ENCODE data around the gene TBCE. TPM values are rescaled to one million over a fixed set of nuclear protein-coding genes. Genes with fewer than 3 reads are reported as not detected.

TBCE gene
- total RNA-seq, 1 experiment from 2014 or later, result 41.0 TPM

DNA sequence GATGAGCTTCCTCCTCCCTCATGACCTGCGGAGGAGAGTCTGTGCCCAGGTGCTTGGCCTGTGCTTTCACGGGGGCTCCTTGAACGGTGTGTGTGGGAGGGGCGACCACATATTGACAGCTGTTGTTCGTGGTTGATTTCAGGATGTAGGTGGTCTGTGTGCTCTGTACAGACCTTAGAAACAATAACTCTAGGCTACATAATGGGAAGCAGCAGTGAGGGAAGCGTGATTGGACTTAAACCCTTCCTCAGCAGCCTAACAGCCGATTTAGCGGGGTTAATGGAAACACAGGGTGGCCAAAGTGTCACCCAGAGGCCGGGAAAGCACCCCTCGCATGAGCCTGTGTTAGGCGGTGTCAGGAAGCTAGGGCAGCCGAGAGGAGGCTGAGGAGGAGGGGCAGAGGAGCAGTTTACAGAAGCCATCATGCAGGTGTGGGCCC, 56.0 kb downstream of the TBCE start:
- Histone ChIP-seq H3K9ac (ENCODE audit: low read length) (no peak overlapping the region), H3K4me2 (ENCODE audit: low read length) (no peak overlapping the region), H3K9me3 (ENCODE audit: low read length) (no peaks in the 10 kb centered on the region), H3K27ac (ENCODE audit: low read length) (no peak overlapping the region), H2AFZ (ENCODE audit: low read length) (no peak overlapping the region), H3K79me2 (ENCODE audit: low read length) (no peaks in the 10 kb centered on the region), H3K4me3 (ENCODE audit: low read length) (no peak overlapping the region), H3K9me2 (replicated peaks; ENCODE audit: low read length) (no peaks in the 10 kb centered on the region), H4K20me1 (ENCODE audit: low read length) (no peaks in the 10 kb centered on the region), H3K4me1 (ENCODE audit: insufficient read depth, low read length) (no peaks in the 10 kb centered on the region), H3K36me3 (ENCODE audit: low read depth, low read length) (no peaks in the 10 kb centered on the region; the same call in 1 of the 2 replicates), H3K27me3 (ENCODE audit: low read length) (no peaks in the 10 kb centered on the region), H3F3A (ENCODE audit: low read length, unreplicated experiment) (no peaks in the 10 kb centered on the region)
- CTCF ChIA-PET, result no interaction called here
- intact Hi-C loops (cut with micrococcal nuclease), result no loop called here
- DNase-seq (no peak), ATAC-seq (no peak)
- TF ChIP-seq EZH2phosphoT487 (IDR thresholded peaks at IDR 0.05; ENCODE audit: borderline replicate concordance, low read length), result no peak
- no peak for TF ChIP-seq EZH2 (IDR thresholded peaks at IDR 0.05; ENCODE audit: low read length, unreplicated experiment)
- TF ChIP-seq, protein P1, sequence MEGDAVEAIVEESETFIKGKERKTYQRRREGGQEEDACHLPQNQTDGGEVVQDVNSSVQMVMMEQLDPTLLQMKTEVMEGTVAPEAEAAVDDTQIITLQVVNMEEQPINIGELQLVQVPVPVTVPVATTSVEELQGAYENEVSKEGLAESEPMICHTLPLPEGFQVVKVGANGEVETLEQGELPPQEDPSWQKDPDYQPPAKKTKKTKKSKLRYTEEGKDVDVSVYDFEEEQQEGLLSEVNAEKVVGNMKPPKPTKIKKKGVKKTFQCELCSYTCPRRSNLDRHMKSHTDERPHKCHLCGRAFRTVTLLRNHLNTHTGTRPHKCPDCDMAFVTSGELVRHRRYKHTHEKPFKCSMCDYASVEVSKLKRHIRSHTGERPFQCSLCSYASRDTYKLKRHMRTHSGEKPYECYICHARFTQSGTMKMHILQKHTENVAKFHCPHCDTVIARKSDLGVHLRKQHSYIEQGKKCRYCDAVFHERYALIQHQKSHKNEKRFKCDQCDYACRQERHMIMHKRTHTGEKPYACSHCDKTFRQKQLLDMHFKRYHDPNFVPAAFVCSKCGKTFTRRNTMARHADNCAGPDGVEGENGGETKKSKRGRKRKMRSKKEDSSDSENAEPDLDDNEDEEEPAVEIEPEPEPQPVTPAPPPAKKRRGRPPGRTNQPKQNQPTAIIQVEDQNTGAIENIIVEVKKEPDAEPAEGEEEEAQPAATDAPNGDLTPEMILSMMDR (conservative IDR thresholded peaks at IDR 0.05; ENCODE audit: low read depth, low read length), result no peak
- POLR2A ChIA-PET (ENCODE audit: unreplicated experiment), result no interaction called here
- no TSS peak for BruUV-seq (replicated peaks)

DNA sequence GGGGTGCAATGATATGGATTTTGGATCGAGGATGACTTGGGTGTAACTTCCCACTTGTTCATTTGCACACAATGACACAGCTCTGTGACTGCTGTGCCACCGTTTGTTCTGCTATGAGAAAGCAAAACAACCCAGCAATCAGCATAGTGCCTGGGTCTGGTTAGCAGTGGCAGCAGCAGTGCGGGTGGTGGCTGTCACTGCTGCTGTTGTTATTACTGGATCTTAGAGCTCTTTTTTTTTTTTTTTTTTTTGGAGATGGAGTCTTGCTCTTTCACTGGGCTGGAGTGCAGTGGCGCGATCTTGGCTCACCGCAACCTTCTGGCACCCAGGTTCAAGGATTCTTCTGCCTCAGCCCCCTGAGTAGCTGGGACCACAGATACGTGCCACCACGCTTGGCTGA, 56.9 kb downstream of the TBCE start:
- H3F3A ChIP-seq (ENCODE audit: low read length, unreplicated experiment), result no peaks in the 10 kb centered on the region
- H3K4me2 ChIP-seq (ENCODE audit: low read length), result no peak overlapping the region
- H3K9me2 ChIP-seq (replicated peaks; ENCODE audit: low read length), result no peaks in the 10 kb centered on the region
- no peak overlapping the region for H3K27ac ChIP-seq (ENCODE audit: low read length)
- BruUV-seq (replicated peaks), result no TSS peak
- H3K36me3 ChIP-seq (ENCODE audit: low read depth, low read length), result no peaks in the 10 kb centered on the region
- no peaks in the 10 kb centered on the region for H3K79me2 ChIP-seq (ENCODE audit: low read length)
- no peak overlapping the region for H2AFZ ChIP-seq (ENCODE audit: low read length)
- TF ChIP-seq, protein P1 (conservative IDR thresholded peaks at IDR 0.05; ENCODE audit: low read depth, low read length), result no peak
- TF ChIP-seq EZH2phosphoT487 (IDR thresholded peaks at IDR 0.05; ENCODE audit: borderline replicate concordance, low read length) (no peak), EZH2 (IDR thresholded peaks at IDR 0.05; ENCODE audit: low read length, unreplicated experiment) (no peak)
- intact Hi-C loops (cut with micrococcal nuclease), result no loop called here
- 0 out of 2 replicates have a peak, but pooled peaks cover 1% of the 10 kb centered on the region for H3K4me1 ChIP-seq (ENCODE audit: insufficient read depth, low read length)
- POLR2A ChIA-PET (ENCODE audit: unreplicated experiment), result no interaction called here
- DNase-seq (no peak), ATAC-seq (no peak)
- CTCF ChIA-PET, result interaction anchor here (0.6 kb wide), 1 partner anchor 331 kb away, joined by 4 read pairs; no protein-coding TSS in a partner anchor
- H3K9me3 ChIP-seq (ENCODE audit: low read length), result no peaks in the 10 kb centered on the region
- H4K20me1 ChIP-seq (ENCODE audit: low read length), result no peaks in the 10 kb centered on the region
- H3K4me3 ChIP-seq (ENCODE audit: low read length), result no peak overlapping the region
- no peaks in the 10 kb centered on the region for H3K27me3 ChIP-seq (ENCODE audit: low read length)
- no peak overlapping the region for H3K9ac ChIP-seq (ENCODE audit: low read length)

GRCh38 chr1:235425357-235425756, 58.1 kb downstream of the TBCE start:
- H3K27me3 ChIP-seq (ENCODE audit: low read length), result no peaks in the 10 kb centered on the region
- H3K9me3 ChIP-seq (ENCODE audit: low read length), result no peaks in the 10 kb centered on the region
- H3K9me2 ChIP-seq (replicated peaks; ENCODE audit: low read length), result no peaks in the 10 kb centered on the region
- ATAC-seq (no peak), DNase-seq (no peak)
- no peaks in the 10 kb centered on the region for H4K20me1 ChIP-seq (ENCODE audit: low read length)
- no peaks in the 10 kb centered on the region for H3F3A ChIP-seq (ENCODE audit: low read length, unreplicated experiment)
- H3K36me3 ChIP-seq (ENCODE audit: low read depth, low read length), result no peaks in the 10 kb centered on the region
- no peak overlapping the region for H3K4me2 ChIP-seq (ENCODE audit: low read length)
- BruUV-seq (replicated peaks), result no TSS peak
- ChIA-PET POLR2A (ENCODE audit: unreplicated experiment) (no interaction called here), CTCF (no interaction called here)
- H3K9ac ChIP-seq (ENCODE audit: low read length), result no peak overlapping the region
- H3K4me1 ChIP-seq (ENCODE audit: insufficient read depth, low read length), result 0 out of 2 replicates have a peak, but pooled peaks cover 4% of the 10 kb centered on the region
- no peak overlapping the region for H3K4me3 ChIP-seq (ENCODE audit: low read length)
- TF ChIP-seq EZH2phosphoT487 (IDR thresholded peaks at IDR 0.05; ENCODE audit: borderline replicate concordance, low read length), result no peak
- TF ChIP-seq, protein P1 (conservative IDR thresholded peaks at IDR 0.05; ENCODE audit: low read depth, low read length), result no peak
- TF ChIP-seq EZH2 (IDR thresholded peaks at IDR 0.05; ENCODE audit: low read length, unreplicated experiment), result no peak
- H2AFZ ChIP-seq (ENCODE audit: low read length), result no peak overlapping the region
- intact Hi-C loops (cut with micrococcal nuclease), result no loop called here
- no peaks in the 10 kb centered on the region for H3K79me2 ChIP-seq (ENCODE audit: low read length)
- no peak overlapping the region for H3K27ac ChIP-seq (ENCODE audit: low read length)

Data from PC-3 (cell line).